Stimulated activated naive CD4-positive, alpha-beta T cell treated with Interleukin-2 at 50 U/mL for 16 hours (primary cell): Measurements from ENCODE around the gene ATRX.
"Not testable (repeated sequence)": the region's sequence is repeated elsewhere in the genome, so short reads cannot be mapped to it uniquely, and the experiment has no call there.

Experiments
- DNase-seq: peaks from one replicate; lab custom pipeline; 2025; lab: John Stamatoyannopoulos, UW

Gene ATRX

GRCh38 chrX:77731821-77732419 is 54.1 kb downstream of the ATRX start:
- DNase-seq = no peak

GRCh38 chrX:77726095-77726494 is 59.9 kb downstream of the ATRX start:
- DNase-seq = not testable (repeated sequence)

- no peak for DNase-seq
Observed at GRCh38 chrX:77723681-77724080, 62.3 kb downstream of the ATRX start.

- no peak for DNase-seq
Observed at GRCh38 chrX:77719388-77719787, 66.6 kb downstream of the ATRX start.

GRCh38 chrX:77704881-77705280 is 81.1 kb downstream of the ATRX start:
- no peak for DNase-seq

DNA sequence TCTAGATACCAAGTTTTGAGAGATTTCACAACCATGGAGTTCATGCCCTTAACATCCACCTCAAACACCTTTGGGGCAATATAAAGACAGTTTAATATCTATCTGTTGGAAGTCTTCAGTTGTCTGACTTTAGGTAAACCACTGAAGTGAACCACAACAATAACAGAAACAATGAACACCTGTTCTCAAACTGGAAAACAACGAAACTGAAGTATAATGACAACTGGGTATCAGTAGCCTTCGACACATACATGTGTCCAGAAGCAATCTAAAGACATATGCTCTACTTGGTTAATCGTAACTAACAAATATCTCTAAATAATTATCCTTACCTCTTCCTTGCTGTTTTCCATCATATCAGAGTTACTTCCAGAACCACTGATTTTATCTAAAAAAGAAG is 87.8 kb downstream of the ATRX start:
- DNase-seq = no peak

DNA sequence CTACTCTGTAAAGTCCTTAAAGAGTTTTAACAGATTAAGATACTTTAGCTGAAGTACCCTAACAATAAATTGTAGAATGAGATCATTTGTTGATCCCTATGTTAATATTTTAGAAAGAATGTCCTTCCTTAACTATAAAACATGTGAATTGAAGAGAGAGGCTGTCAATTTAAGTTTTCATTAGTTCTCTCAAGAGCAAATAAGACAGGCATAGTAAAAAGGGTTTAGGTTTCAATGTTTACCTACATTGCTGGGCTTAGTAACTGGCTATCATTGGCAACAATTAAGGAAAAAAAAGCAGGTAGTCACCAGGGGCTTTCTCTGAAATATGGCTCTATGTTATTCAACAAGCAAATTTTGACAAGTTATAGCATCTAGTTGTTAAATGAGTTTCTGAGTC is 91.5 kb downstream of the ATRX start:
- no peak for DNase-seq

DNA sequence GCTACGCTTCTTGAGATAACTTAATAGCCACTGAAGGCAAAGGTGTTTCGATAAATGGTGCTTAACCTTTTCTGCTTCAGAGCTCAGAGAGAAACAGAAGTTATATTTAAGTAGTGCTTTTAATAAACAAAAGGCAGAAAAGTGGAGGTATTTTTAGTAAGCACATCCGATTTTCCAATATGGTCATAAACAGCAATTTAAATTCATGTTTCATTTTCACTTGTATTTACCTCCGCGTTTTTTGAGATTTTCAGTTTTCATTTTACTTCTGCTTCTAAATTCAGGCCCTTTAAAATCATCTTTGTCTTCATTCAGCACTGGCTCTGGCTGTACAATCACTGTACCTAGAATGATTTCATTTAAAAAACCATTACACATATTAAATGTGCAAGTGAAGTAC is 92.4 kb downstream of the ATRX start:
- no peak for DNase-seq

DNA sequence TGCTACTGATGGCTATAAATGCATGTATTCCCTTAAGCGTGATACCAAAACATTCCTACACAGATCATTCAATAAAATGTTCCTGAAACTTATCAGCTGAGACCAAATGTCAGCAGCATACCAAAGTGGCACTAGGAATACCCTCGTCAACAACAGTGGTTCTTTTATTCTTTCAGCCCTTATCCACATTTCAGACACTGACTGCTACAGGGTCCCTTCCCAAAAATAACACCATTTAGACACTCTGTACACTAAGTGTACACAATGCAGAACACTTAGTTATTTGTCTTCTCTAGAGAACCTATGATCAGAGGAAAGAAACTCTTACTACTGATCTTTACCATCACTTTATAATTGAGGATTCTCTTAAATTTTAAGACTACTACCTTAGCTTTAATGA is 94.1 kb downstream of the ATRX start:
- no peak for DNase-seq

- no peak for DNase-seq
Observed at GRCh38 chrX:77689376-77689775, 96.6 kb downstream of the ATRX start.

DNA sequence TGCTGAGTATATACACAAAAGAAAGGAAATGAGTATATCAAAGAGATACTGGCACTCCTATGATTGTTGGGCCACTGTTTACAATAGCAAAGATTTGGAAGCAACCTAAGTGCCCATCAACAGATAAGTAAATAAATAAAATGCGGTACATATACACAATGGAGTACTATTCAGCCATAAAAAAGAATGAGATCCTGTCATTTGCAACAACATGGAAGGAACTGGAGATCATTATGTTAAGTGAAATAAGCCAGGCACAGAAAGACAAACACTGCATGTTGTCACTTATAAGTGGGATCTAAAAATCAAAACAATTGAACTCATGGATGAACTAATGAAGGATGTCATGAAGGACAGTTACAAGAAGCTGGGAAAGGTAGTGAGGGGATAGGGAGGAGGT is 100.3 kb downstream of the ATRX start:
- not testable (repeated sequence) for DNase-seq

DNA sequence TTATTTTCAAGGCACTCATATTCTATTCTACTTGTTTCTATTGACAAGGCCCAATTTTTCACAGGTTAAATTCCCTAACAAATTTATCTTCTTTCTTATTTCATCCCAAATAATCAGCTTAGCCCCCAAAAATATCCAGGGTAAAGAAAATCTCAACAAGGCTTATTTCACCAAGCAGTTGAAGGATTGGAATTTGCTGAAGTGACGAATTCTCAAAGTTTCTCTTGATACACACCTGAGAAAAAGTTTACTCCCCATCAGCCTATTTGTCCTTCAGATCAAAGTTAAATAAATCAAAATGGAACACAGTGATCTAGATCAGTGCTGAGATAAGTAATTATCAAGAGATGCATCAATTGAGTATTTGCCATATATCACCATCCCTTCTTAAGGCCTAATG is 106.9 kb downstream of the ATRX start:
- no peak for DNase-seq

DNA sequence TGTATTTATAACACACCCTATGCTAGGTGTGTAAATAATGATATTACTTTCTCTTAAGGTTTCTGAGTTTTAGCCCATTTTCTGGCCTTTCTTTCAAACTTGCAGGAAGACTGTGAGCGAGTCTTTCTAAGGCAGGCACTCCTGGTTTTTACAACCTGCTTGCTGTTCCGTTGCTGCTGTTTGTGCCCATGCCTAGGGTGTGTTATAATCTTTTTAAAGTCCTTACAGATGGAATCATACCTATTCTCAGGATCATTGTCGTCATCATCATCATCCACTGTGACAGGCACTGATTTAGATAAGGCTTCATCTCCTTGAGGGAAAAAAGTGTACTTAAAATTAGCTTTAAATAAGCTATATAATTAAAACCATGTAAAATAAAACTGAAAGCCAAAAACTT is 110.0 kb downstream of the ATRX start:
- no peak for DNase-seq

GRCh38 chrX:77668391-77669237 is 117.4 kb downstream of the ATRX start:
- no peak for DNase-seq

GRCh38 chrX:77658886-77659285 is 127.1 kb downstream of the ATRX start:
- no peak for DNase-seq

- no peak for DNase-seq
Observed at GRCh38 chrX:77652095-77652494, 133.9 kb downstream of the ATRX start.

- no peak for DNase-seq
Observed at GRCh38 chrX:77640702-77641101, 145.3 kb downstream of the ATRX start.

GRCh38 chrX:77639820-77640219 is 146.2 kb downstream of the ATRX start:
- no peak for DNase-seq

- no peak for DNase-seq
Observed at GRCh38 chrX:77638397-77638796, 147.6 kb downstream of the ATRX start.

- DNase-seq = no peak
Observed at GRCh38 chrX:77635373-77635772, 150.6 kb downstream of the ATRX start.

GRCh38 chrX:77628294-77629025 is 157.6 kb downstream of the ATRX start:
- DNase-seq = no peak

- DNase-seq = no peak
Observed at GRCh38 chrX:77622672-77623071, 163.3 kb downstream of the ATRX start.

DNA sequence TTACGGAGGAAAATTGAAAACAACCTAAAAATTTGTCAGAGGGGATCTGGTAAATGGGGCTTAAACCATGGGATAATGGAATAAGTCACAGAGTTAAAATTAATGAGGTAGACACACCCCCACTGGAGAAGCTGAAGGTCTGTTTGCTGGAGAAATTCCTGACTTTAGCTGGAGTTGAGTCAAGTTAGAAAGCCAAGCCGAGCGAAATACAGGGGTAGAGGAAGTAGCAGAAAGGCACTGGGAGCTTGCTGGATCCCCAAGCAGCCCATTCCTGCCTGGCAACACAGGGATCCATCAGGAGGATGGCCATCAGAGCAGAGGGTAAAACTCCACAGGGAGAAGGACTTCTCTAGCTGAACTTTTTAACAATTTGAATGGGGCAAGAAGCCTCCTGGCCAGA is 163.8 kb downstream of the ATRX start:
- no peak for DNase-seq
